Measurements from ENCODE around the gene CCDC88C.
A peak's percentile ranks its signal among the peaks of the same experiment; 100 is the strongest.

Gene CCDC88C

DNA sequence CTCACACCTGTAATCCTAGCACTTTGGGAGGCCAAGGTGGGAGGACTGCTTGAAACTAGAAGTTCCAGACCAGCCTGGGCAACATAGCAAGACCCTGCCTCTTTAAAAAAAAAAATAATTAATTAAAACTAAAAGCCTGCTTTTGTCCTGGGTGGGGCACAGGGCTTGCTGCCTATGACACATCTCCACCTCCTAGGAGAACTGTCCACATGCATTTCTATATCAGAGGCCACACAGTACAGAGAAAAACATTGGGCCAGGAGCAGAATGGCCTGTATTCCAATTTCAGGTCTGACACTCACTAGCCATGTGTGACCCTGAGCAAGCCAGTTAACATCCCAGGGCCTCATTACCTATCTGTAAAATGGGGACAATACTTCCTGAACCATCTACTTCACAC lies 31.9 kb downstream of the CCDC88C start:
- no peak overlapping the region for H3K27ac Mint-ChIP-seq

DNA sequence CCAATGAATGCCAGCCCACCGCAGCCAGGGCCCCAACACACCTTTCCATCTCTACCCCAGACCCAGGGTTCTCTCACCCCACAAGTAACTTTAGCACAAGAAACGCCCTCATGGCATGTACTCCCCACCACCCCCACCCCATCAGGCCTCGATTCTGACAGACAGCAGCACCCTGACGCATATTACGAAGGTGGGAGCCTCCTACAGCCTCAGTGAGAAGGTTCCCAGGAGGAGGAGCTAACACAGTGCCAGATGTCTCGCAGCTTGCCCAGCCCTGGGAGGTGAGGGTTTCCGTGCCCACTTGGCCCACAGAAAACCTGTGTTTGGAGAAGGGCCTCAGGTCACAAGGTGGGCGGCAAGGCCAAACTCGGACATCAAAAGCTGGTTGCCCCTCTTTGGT lies 32.4 kb downstream of the CCDC88C start:
- H3K27me3 Mint-ChIP-seq = peaks cover 18% of the 10 kb centered on the region
- H3K9me3 Mint-ChIP-seq = no peaks in the 10 kb centered on the region
- peaks cover 56% of the 10 kb centered on the region for H3K4me1 Mint-ChIP-seq (ENCODE audit: low read depth)
- H3K36me3 Mint-ChIP-seq (ENCODE audit: low read depth) = no peaks in the 10 kb centered on the region
- intact Hi-C loops (cut with micrococcal nuclease) = no loop called here
- H3K4me3 Mint-ChIP-seq = no peak overlapping the region
- H3K27ac Mint-ChIP-seq = no peak overlapping the region

More for the DNA sequence above, 31.9 kb downstream of the CCDC88C start:
- no peak overlapping the region for H3K4me3 Mint-ChIP-seq
- H3K36me3 Mint-ChIP-seq (ENCODE audit: low read depth) = no peaks in the 10 kb centered on the region
- intact Hi-C loops (cut with micrococcal nuclease) = no loop called here
- H3K27me3 Mint-ChIP-seq = peaks cover 22% of the 10 kb centered on the region
- peaks cover 56% of the 10 kb centered on the region for H3K4me1 Mint-ChIP-seq (ENCODE audit: low read depth)
- no peaks in the 10 kb centered on the region for H3K9me3 Mint-ChIP-seq

DNA sequence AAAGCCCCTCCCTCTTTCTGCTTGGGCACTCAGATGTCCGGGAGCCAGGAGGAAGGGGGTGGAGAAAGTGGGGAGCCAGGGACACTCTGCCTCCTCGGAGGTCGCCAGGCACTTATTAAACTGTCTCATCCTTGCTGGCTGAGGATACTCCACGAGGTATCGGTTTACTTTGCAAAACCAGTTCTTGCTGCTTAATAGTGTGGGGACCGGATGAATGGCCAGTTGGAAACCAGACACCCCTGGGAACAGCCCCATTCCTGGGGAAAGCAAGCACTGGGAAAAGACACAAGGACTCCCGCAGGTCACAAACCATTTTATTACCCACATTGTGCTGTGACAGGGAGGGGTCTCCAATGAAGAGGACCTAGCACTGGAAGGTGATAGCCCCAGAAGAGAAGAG lies 34.2 kb downstream of the CCDC88C start:
- intact Hi-C loops (cut with micrococcal nuclease) = no loop called here
- peaks cover 59% of the 10 kb centered on the region for H3K4me1 Mint-ChIP-seq (ENCODE audit: low read depth)
- no peak overlapping the region for H3K4me3 Mint-ChIP-seq
- peak overlapping the region; percentile 7 for H3K27ac Mint-ChIP-seq
- H3K9me3 Mint-ChIP-seq = no peaks in the 10 kb centered on the region
- H3K27me3 Mint-ChIP-seq = peaks cover 17% of the 10 kb centered on the region
- no peaks in the 10 kb centered on the region for H3K36me3 Mint-ChIP-seq (ENCODE audit: low read depth)

DNA sequence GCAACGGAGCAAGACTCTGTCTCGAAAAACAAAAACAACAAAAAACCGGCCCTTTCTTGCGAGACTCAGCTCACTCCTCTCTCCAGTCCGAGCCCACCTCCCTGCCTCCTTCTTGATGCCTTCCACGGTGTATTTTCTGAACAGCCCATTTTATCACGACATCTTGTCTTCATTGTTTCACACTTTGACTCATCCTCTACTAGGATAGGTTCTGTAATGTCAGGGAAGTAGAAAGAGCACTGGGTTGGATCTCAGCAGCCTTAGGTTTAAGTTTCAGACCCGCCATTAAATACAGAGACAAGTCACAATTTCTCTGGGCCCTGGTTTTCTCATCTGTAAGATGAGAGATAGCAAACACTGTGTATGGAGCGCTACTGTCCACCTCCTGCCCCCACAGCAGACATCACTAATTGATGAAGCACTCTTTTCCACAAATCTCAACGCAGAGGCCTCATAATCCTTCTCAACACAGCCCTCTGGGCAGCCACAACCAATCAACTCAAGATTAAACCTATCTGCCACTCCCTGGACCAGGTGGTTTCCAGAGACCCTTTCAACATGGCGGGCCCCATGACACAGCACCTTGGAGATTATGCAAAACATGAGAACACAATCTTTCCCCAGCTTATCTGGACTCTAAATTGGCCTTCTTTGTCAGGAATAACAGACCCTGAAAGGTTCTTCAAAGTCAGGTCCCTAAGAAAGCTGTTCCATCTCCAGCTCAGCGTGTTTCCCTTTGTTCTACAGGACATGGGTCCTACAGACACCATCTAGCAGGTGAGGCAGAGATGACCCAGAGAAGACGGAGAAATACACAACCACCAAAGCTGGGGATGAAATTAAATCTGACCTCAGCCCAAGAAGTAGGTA lies 35.6 kb downstream of the CCDC88C start:
- intact Hi-C loops (cut with micrococcal nuclease) = no loop called here
- Mint-ChIP-seq H3K4me3 (no peak overlapping the region), H3K4me1 (ENCODE audit: low read depth) (peaks cover 60% of the 10 kb centered on the region), H3K27ac (no peak overlapping the region), H3K9me3 (no peaks in the 10 kb centered on the region), H3K27me3 (peaks cover 14% of the 10 kb centered on the region), H3K36me3 (ENCODE audit: low read depth) (no peaks in the 10 kb centered on the region)

DNA sequence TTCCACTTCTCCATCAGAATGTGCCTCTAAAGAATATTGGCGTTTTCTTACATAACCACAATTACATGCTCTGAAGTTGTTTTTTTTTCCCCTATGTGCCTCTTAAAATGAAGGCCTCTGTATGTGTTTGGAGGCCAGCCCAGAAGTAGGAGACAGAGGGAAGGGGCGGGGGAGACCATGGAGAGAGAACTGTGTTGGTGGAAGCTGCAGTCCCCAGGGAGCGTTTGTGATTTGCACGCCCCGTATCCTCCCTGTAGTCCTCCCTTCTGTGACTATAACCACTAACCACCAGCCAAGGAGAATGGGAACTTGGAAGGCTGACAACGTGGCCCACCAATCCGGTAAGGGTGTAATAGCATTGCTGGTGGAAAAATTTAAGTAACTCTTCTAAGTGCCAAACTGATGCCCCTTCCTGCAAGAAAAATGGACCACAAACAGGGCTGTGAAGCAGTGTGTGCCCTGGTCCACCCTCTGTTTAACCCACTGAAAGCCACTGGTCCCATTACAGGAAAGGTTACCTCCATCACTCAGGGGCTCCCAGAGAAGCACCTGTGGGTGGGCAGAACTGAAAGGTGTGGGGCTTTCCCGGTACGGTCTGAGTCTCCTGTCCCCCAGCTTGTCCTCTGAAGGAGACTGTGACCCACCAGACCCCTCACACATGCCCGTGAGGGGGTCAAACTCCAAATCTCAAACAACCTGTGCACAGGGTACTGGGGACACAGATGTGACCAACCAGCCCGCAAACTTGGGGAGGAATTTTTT lies 36.8 kb downstream of the CCDC88C start:
- Mint-ChIP-seq H3K27me3 (peaks cover 19% of the 10 kb centered on the region), H3K9me3 (no peaks in the 10 kb centered on the region), H3K4me1 (ENCODE audit: low read depth) (peaks cover 72% of the 10 kb centered on the region), H3K27ac (peak overlapping the region; percentile 39), H3K36me3 (ENCODE audit: low read depth) (no peaks in the 10 kb centered on the region), H3K4me3 (no peak overlapping the region)
- intact Hi-C loops (cut with micrococcal nuclease) = no loop called here

DNA sequence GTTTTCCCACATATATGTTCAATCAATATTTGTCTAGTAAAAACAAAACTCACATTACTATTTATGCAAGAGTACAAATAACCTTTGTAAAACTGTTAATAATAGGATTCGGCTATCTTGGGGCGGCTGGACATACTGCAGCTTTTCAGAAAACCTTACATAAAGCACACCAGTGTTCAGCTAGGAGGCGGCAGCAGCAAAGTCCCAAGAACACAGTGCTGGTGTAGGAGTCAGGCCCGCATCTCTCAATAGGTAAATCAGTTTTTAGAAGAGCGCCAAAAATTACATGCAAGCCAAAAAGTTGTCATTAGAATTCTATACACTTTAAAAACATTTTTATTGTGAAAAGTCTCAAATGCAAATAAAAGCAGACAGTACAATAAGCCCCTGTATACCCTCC lies 37.5 kb downstream of the CCDC88C start:
- Mint-ChIP-seq H3K36me3 (ENCODE audit: low read depth) (no peaks in the 10 kb centered on the region), H3K9me3 (no peaks in the 10 kb centered on the region), H3K4me1 (ENCODE audit: low read depth) (peaks cover 79% of the 10 kb centered on the region), H3K27me3 (peaks cover 21% of the 10 kb centered on the region), H3K4me3 (no peak overlapping the region), H3K27ac (peak overlapping the region; percentile 72)
- intact Hi-C loops (cut with micrococcal nuclease) = no loop called here

DNA sequence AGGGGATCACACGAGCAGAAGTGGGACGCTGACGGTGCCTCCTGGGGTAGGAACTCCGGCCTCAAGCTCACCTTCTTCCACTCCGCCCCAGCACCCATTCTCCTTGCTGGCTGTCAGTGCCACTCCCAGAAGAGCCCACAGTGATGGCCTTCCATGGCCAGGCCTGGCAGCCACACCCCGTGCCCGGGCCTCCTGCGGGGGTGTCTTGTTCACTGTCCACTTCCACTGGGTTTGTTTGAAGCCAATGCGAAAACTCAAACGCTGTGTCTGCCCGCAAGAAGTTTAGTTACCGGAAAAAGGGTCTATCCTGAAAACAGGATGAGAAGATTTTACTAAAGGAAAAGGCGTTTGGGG lies 38.1 kb downstream of the CCDC88C start:
- Mint-ChIP-seq H3K27me3 (peaks cover 27% of the 10 kb centered on the region), H3K4me3 (no peak overlapping the region), H3K36me3 (ENCODE audit: low read depth) (no peaks in the 10 kb centered on the region), H3K27ac (peak overlapping the region; percentile 72), H3K9me3 (no peaks in the 10 kb centered on the region), H3K4me1 (ENCODE audit: low read depth) (peaks cover 85% of the 10 kb centered on the region)
- intact Hi-C loops (cut with micrococcal nuclease) = no loop called here

DNA sequence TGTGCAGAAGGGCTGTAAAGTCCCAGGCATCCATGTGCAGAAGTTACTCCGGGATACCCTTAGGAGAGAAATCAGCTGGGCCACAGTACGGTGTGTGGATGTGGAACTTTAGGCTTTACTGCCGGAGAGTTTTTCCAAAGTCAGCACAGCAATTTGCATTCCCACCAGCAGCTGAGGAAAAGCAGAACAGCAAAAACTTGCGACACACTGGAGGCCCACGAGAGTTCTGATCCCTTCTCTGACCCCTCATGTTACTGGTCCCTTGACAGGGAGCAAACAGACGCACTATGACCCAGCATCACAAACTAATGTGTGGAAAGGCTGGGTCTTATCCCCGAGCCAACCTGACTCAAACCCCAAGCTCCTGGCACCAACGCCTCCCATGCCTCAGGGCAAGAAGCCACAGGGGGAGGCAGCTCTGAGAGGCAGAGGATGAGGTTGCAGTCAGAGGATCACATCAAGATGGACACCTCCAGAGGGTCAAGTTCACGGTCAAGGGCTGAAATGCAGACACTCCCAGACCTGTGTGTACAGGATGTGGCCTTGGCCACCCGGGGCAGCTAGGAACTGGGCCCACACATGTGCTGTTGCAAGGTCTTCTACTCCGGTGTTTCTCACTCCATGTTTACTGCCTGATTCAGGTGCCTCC lies 38.6 kb downstream of the CCDC88C start:
- H3K36me3 Mint-ChIP-seq (ENCODE audit: low read depth) = no peaks in the 10 kb centered on the region
- H3K27ac Mint-ChIP-seq = peak overlapping the region; percentile 72
- H3K4me1 Mint-ChIP-seq (ENCODE audit: low read depth) = peaks cover 90% of the 10 kb centered on the region
- peaks cover 30% of the 10 kb centered on the region for H3K27me3 Mint-ChIP-seq
- no peak overlapping the region for H3K4me3 Mint-ChIP-seq
- intact Hi-C loops (cut with micrococcal nuclease) = no loop called here
- H3K9me3 Mint-ChIP-seq = no peaks in the 10 kb centered on the region

DNA sequence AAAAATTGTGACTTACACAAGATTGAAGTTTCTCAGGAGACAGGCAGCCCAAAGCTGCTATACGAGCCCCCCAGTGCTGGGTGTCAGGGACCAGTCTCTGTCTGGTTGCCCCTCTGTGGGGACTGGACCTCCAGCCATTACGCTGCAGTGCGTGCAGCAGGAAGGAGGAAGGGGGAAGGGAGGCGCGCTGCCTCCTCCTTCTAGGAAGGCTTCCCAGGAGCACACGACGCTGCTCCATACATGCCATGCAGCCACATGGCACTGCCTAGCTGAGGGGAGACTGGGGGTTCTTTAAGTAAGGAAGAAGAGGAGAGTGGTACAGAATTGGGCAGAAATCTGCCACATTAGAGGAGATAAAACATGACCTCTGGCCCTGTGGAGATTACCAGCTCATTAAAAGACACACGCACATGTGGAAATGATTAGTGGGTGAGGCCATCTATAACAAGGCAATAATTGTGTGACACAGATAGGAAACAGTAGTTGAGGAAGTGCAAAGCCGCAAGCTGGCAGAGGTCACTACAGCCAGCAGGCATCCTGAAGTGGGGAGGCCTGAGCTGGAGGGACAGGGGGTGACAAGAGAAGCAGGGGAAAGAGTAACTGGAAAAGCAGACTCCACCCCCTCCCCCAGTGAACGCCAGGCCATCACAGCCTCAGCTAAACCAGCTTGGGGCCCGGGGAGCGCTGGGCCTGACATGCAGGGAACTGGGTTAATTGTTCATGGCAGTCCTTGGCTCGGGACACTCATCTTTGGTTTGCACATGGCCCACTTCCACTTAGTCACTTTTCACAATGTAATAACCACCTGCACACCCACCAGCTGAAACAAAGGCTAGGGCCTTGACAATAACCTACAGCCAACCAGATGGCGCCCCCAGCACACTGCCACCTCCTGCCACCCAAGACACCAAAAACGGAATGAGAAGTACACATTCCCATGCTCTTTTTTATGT lies 39.6 kb downstream of the CCDC88C start:
- peaks cover 98% of the 10 kb centered on the region for H3K4me1 Mint-ChIP-seq (ENCODE audit: low read depth)
- intact Hi-C loops (cut with micrococcal nuclease) = no loop called here
- H3K27me3 Mint-ChIP-seq = peaks cover 28% of the 10 kb centered on the region
- H3K4me3 Mint-ChIP-seq = no peak overlapping the region
- no peaks in the 10 kb centered on the region for H3K36me3 Mint-ChIP-seq (ENCODE audit: low read depth)
- peak overlapping the region; percentile 72 for H3K27ac Mint-ChIP-seq
- no peaks in the 10 kb centered on the region for H3K9me3 Mint-ChIP-seq

DNA sequence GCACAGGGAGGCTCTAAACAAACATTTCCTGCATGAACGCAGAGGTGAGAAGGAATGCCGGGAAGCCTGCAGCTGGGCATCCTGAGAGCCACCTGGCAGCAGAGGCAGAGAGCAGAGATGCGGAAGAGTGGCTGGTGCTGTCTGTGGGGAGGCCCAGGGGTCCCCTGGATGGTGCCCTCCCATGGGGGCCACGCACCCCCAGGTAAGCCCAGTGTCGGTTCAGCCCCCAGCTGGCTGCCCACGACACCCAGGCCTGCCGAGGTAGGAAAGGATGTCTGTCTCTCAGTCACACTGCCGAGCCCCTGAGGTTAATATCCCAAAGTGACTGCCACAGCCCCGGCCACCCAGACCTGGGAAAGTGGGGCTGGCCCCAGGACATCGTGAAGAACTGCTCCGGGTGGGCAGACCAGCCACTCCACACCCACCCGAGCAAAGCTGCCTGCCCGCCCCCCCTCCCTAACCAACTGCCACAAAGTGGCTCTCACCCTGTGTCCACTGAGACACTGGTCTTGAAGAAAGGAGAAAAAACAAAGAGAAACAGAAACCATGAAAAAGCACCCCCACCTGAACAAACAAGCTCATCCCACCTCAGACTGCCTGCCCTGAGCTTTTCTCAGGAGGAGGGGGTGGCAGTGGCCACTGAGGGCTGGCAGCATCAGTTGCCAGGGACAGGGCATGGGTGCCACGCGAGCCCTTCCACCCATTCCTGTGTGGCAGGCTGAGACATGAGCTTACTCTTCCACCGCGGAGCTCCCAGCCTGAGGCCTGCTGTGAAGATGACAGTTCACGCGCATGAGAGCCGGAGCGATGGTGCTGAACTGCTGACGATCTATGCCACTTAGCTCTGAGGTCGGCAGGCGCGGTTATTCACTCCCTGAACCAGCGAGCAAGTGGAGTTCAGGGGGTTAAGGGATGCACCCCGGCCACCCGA lies 40.8 kb downstream of the CCDC88C start:
- intact Hi-C loops (cut with micrococcal nuclease) = no loop called here
- Mint-ChIP-seq H3K27me3 (peaks cover 30% of the 10 kb centered on the region), H3K36me3 (ENCODE audit: low read depth) (no peaks in the 10 kb centered on the region)

DNA sequence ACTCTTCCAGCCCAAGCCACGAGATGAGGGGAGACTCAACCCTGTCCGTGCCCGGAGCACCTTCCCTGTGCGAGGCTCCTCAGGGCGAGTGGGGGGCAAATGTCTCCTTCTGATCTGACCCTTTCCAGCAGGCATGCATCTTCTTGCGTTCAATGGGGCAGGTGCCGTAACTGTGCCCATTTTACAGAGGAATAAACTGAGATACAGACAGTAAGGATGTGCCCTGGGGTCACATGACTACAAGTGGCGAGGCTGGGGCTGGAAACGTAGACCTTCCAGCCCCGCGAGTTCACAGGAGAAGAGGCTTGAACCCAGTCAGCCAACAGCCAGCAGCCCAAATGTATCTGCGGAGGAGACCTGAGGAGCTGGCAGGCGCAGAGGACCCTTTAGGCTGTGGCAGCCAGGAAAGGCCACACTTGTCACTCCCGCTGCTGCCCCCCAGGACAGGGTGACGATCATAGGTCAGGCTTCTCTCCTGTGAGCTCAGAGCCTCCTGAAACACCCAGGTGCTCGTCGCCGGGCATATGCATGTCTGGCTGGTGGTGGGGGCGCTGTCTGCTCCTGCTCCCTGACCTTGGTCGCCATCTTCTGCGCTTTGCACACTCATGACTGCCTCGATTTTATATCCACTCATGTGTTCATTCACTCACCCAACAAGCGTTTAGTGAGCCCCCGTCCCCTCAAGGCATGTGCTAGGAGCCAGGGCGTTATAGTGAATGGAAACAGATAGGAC lies 41.7 kb downstream of the CCDC88C start:
- Mint-ChIP-seq H3K27me3 (peaks cover 26% of the 10 kb centered on the region), H3K4me3 (no peak overlapping the region), H3K4me1 (ENCODE audit: low read depth) (peaks cover 100% of the 10 kb centered on the region)

More for the DNA sequence above, 40.8 kb downstream of the CCDC88C start:
- no peak overlapping the region for H3K4me3 Mint-ChIP-seq
- no peaks in the 10 kb centered on the region for H3K9me3 Mint-ChIP-seq
- H3K4me1 Mint-ChIP-seq (ENCODE audit: low read depth) = peaks cover 100% of the 10 kb centered on the region
- peak overlapping the region; percentile 72 for H3K27ac Mint-ChIP-seq

More for the DNA sequence above, 41.7 kb downstream of the CCDC88C start:
- H3K9me3 Mint-ChIP-seq = no peaks in the 10 kb centered on the region
- intact Hi-C loops (cut with micrococcal nuclease) = no loop called here
- no peaks in the 10 kb centered on the region for H3K36me3 Mint-ChIP-seq (ENCODE audit: low read depth)
- H3K27ac Mint-ChIP-seq = peak overlapping the region; percentile 72

Measured in dendritic cell treated with granulocyte-macrophage colony-stimulating factor and Interleukin-4, amounts not matched to agents 40 ng/mL and 50 ng/mL, for 4 days (primary cell).